MM.1S (cell line): ENCODE results near the gene CFAP65.

Source experiments
- DNase-seq: peaks from one replicate; pipeline ENCODE4 v3.0.0-alpha.2; 2015
- H2AFZ ChIP-seq: fragments of 300-600 bp; sonication (generic); 2 replicates; pipeline ENCODE4 v1.6.0; 2016; ENCODE audit warnings: antibody characterized with exemption, low read length
- H3F3A ChIP-seq: fragments of 300-600 bp; sonication (generic); 2 replicates; pipeline ENCODE4 v1.6.1; 2016; ENCODE audit warnings: mild to moderate bottlenecking, antibody characterized with exemption, low read length, moderate library complexity, mixed read lengths; ENCODE audit not compliant: insufficient read depth
- H3K27ac ChIP-seq: fragments of 300-600 bp; sonication (generic); 2 replicates; pipeline ENCODE4 v1.5.1; 2016; ENCODE audit warnings: mild to moderate bottlenecking, low read length
- H3K27me3 ChIP-seq: fragments of 300-600 bp; sonication (generic); replicated peaks from 2 replicates; pipeline ENCODE4 v1.6.0; 2016; ENCODE audit warnings: low read length; ENCODE audit not compliant: insufficient read depth
- H3K36me3 ChIP-seq: fragments of 300-600 bp; sonication (generic); replicated peaks from 2 replicates; pipeline ENCODE4 v1.6.1; 2016; ENCODE audit warnings: mild to moderate bottlenecking, low read length, mixed read lengths; ENCODE audit not compliant: insufficient read depth
- H3K4me1 ChIP-seq: fragments of 300-600 bp; sonication (generic); 2 replicates; pipeline ENCODE4 v1.6.1; 2016; ENCODE audit warnings: low read length, mixed read lengths
- H3K4me2 ChIP-seq: fragments of 300-600 bp; sonication (generic); 2 replicates; pipeline ENCODE4 v1.6.0; 2016; ENCODE audit warnings: low read depth, low read length
- H3K4me3 ChIP-seq: fragments of 300-600 bp; sonication (generic); 2 replicates; pipeline ENCODE4 v1.5.1; 2016; ENCODE audit warnings: low read length, mixed read lengths
- H3K79me2 ChIP-seq: fragments of 300-600 bp; sonication (generic); 2 replicates; pipeline ENCODE4 v1.6.1; 2016; ENCODE audit warnings: mixed run types, low read length, mixed read lengths
- H3K9ac ChIP-seq: fragments of 300-600 bp; sonication (generic); 2 replicates; pipeline ENCODE4 v1.6.1; 2016; ENCODE audit warnings: low read length, mixed read lengths
- H3K9me2 ChIP-seq: fragments of 300-600 bp; sonication (generic); replicated peaks from 2 replicates; pipeline ENCODE4 v1.6.1; 2016; ENCODE audit warnings: mild to moderate bottlenecking, low read length, mixed read lengths; ENCODE audit not compliant: insufficient read depth
- H3K9me3 ChIP-seq: fragments of 300-600 bp; sonication (generic); replicated peaks from 2 replicates; pipeline ENCODE4 v1.6.1; 2016; ENCODE audit warnings: mild to moderate bottlenecking, low read length, mixed read lengths; ENCODE audit not compliant: insufficient read depth
- H4K20me1 ChIP-seq: fragments of 300-600 bp; sonication (generic); 2 replicates; pipeline ENCODE4 v1.6.1; 2016; ENCODE audit warnings: mild to moderate bottlenecking, low read length, moderate library complexity, mixed read lengths; ENCODE audit not compliant: insufficient read depth
- EZH2 ChIP-seq: fragments of 300-600 bp; sonication (generic); optimal IDR thresholded peaks from 2 replicates; pipeline ENCODE3; 2017; ENCODE audit warnings: low read depth, mild to moderate bottlenecking, antibody characterized with exemption, low read length, mixed read lengths
- EZH2phosphoT487 ChIP-seq: fragments of 300-600 bp; sonication (generic); IDR thresholded peaks from 2 replicates; pipeline ENCODE4 v1.6.1; 2018; ENCODE audit warnings: antibody characterized with exemption, low read length
- TF ChIP-seq, protein P1 (sequence below): fragments of 300-600 bp; sonication (generic); IDR thresholded peaks from 2 replicates; pipeline ENCODE4 v1.5.1; 2016; ENCODE audit warnings: antibody characterized with exemption, low read length, mixed read lengths

Gene CFAP65

DNA sequence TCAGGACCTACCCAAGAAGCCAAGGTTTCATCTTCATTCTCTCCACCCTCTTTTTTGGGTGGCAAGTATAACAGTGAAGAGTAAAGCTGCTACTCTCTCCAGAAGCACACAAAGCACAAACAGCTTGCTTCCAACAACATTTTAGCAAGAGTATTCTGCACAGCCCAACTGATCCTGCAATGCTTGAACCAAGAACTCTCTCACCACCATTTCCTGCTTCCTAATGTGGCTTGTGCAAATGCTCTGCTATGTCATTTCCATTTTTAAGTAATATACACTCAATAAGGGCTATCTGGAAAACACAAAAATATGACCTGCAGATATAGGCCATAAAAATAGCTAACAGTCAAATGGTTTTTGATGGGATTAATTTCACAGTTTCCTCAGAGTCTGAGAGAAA is 43.5 kb upstream of the CFAP65 start:
- no peak overlapping the region for H2AFZ ChIP-seq
- H3K36me3 ChIP-seq, result no peaks in the 10 kb centered on the region

GRCh38 chr2:219082332-219082958 is 41.1 kb upstream of the CFAP65 start:
- Histone ChIP-seq H3F3A (no peaks in the 10 kb centered on the region), H3K4me2 (no peak overlapping the region), H3K9me2 (no peaks in the 10 kb centered on the region), H3K27me3 (no peaks in the 10 kb centered on the region), H3K9ac (no peak overlapping the region), H3K4me3 (no peak overlapping the region), H3K79me2 (no peaks in the 10 kb centered on the region), H3K27ac (no peak overlapping the region), H2AFZ (no peak overlapping the region), H3K4me1 (no peaks in the 10 kb centered on the region), H3K9me3 (no peaks in the 10 kb centered on the region), H3K36me3 (no peaks in the 10 kb centered on the region; the same call in 1 of the 2 replicates), H4K20me1 (no peaks in the 10 kb centered on the region)
- DNase-seq, result no peak
- TF ChIP-seq EZH2phosphoT487, result no peak
- TF ChIP-seq, protein P1, sequence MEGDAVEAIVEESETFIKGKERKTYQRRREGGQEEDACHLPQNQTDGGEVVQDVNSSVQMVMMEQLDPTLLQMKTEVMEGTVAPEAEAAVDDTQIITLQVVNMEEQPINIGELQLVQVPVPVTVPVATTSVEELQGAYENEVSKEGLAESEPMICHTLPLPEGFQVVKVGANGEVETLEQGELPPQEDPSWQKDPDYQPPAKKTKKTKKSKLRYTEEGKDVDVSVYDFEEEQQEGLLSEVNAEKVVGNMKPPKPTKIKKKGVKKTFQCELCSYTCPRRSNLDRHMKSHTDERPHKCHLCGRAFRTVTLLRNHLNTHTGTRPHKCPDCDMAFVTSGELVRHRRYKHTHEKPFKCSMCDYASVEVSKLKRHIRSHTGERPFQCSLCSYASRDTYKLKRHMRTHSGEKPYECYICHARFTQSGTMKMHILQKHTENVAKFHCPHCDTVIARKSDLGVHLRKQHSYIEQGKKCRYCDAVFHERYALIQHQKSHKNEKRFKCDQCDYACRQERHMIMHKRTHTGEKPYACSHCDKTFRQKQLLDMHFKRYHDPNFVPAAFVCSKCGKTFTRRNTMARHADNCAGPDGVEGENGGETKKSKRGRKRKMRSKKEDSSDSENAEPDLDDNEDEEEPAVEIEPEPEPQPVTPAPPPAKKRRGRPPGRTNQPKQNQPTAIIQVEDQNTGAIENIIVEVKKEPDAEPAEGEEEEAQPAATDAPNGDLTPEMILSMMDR, result no peak
- TF ChIP-seq EZH2, result no peak

More for the DNA sequence above, 43.5 kb upstream of the CFAP65 start:
- no peaks in the 10 kb centered on the region for H3K9me2 ChIP-seq
- no peak overlapping the region for H3K27ac ChIP-seq
- H3F3A ChIP-seq, result no peaks in the 10 kb centered on the region
- no peaks in the 10 kb centered on the region for H3K4me1 ChIP-seq
- no peaks in the 10 kb centered on the region for H3K27me3 ChIP-seq
- TF ChIP-seq EZH2 (no peak), EZH2phosphoT487 (no peak)
- TF ChIP-seq, protein P1, result no peak
- H3K79me2 ChIP-seq, result no peaks in the 10 kb centered on the region
- H3K4me3 ChIP-seq, result no peak overlapping the region
- no peak for DNase-seq
- H3K4me2 ChIP-seq, result no peak overlapping the region
- H3K9ac ChIP-seq, result no peak overlapping the region
- H4K20me1 ChIP-seq, result no peaks in the 10 kb centered on the region
- no peaks in the 10 kb centered on the region for H3K9me3 ChIP-seq

GRCh38 chr2:219081701-219082331 is 40.5 kb upstream of the CFAP65 start:
- Histone ChIP-seq H2AFZ (no peak overlapping the region), H3K9me2 (no peaks in the 10 kb centered on the region), H3K27me3 (no peaks in the 10 kb centered on the region), H3K9me3 (no peaks in the 10 kb centered on the region), H3K4me1 (no peaks in the 10 kb centered on the region), H3F3A (no peaks in the 10 kb centered on the region), H3K79me2 (no peaks in the 10 kb centered on the region), H3K36me3 (no peaks in the 10 kb centered on the region; the same call in 1 of the 2 replicates), H3K9ac (no peak overlapping the region), H3K4me2 (no peak overlapping the region), H3K4me3 (no peak overlapping the region), H3K27ac (no peak overlapping the region), H4K20me1 (no peaks in the 10 kb centered on the region)
- no peak for DNase-seq
- TF ChIP-seq, protein P1, result no peak
- TF ChIP-seq EZH2 (no peak), EZH2phosphoT487 (no peak)
